HG02981 (cell line): ENCODE measurements around the gene NSUN5.
"Not testable (repeated sequence)": the region's sequence is repeated elsewhere in the genome, so short reads cannot be mapped to it uniquely, and the experiment has no call there.

Experiments used
- ATAC-seq: cut with Tn5 transposase; IDR thresholded peaks from one replicate; pipeline ENCODE4 v1.9.1; 2021; ENCODE audit warnings: mild to moderate bottlenecking, moderate library complexity; ENCODE audit not compliant: unreplicated experiment

Gene NSUN5

DNA sequence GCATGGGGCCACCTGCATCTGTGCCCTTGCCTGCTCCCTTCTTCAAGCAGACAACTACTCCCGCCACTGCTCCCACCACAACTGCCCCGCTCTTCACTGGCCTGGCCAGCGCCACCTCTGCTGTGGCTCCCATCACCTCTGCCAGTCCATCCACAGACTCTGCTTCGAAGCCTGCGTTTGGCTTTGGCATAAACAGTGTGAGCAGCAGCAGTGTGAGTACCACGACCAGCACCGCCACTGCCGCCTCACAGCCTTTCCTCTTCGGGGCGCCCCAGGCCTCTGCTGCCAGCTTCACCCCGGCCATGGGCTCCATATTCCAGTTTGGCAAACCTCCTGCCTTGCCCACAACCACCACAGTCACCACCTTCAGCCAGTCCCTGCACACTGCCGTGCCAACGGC lies 11.4 kb downstream of the NSUN5 start:
- ATAC-seq = not testable (repeated sequence)

- ATAC-seq = not testable (repeated sequence)
These were observed 31.4 kb downstream of the NSUN5 start for GRCh38 chr7:73277210-73277609.

DNA sequence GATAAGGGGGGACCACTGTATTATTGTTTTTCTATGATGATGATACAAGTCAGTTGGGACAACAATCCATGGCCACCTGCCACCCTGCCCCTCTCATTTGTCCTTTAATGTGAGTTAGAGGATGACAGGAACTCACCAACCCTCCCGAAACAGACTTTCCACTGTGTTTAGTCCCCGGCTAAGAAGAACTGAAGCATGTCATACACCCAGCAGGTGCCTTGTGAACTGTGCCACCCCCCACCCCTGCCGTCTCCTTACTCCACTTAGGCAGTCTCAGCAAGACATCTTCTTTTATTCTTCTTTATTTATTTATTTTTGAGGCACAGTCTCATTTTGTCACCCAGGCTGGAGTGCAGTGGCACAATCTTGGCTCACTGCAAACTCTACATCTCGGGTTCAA lies 40.8 kb downstream of the NSUN5 start:
- not testable (repeated sequence) for ATAC-seq

GRCh38 chr7:73266719-73267368 lies 41.8 kb downstream of the NSUN5 start:
- peak; percentile 57 for ATAC-seq

GRCh38 chr7:73262416-73262815 lies 46.2 kb downstream of the NSUN5 start:
- peak; percentile 48 for ATAC-seq
